ENCODE results near the gene CEP135.

Gene CEP135

GRCh38 chr4:56007154-56007553 is 58.4 kb downstream of the CEP135 start:
- no peak for DNase-seq (ENCODE audit: low read depth in 2 of 2)

DNA sequence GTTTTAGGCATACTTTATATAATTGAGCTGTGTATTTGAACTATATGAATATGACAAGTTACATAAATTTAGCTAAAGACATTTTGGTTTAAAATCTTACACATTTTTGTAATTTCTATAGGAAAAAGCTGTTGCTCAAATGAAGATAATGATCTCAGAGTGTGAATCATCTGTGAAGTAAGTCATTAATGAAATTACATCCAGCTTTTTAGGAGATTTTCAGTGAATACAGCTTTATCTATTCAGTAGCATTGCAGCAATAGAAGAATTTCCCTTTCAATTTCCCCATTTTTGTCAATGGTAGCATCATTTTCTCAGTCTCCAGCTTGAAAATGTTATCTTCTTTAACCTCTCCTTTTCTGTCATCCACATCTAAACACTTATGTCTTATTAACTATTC is 59.5 kb downstream of the CEP135 start:
- DNase-seq (ENCODE audit: low read depth in 2 of 2): no peak

DNA sequence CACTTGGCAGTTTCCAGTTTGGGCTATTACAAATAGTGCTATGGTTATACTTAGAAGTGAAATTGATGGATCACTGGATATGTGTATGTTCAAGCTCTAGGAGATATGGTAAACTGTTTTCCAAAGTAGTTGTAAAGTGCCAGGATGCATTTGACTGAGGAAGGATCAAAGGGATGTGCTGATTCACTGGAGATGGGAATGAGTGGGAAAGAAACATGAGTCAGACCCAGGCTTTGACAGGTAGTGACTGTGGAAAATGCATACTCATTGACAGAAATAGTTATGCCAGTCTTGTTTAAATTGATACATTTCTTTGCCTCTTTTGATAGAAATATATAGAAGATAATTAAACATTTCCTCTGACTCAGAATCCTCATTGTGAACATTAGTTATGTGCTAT is 77.9 kb downstream of the CEP135 start:
- DNase-seq (ENCODE audit: low read depth in 2 of 2): no peak

GRCh38 chr4:56028165-56028564 is 79.4 kb downstream of the CEP135 start:
- DNase-seq (ENCODE audit: low read depth in 2 of 2): no peak

GRCh38 chr4:56038487-56039162 is 89.9 kb downstream of the CEP135 start:
- no peak for DNase-seq (ENCODE audit: low read depth in 2 of 2)

DNA sequence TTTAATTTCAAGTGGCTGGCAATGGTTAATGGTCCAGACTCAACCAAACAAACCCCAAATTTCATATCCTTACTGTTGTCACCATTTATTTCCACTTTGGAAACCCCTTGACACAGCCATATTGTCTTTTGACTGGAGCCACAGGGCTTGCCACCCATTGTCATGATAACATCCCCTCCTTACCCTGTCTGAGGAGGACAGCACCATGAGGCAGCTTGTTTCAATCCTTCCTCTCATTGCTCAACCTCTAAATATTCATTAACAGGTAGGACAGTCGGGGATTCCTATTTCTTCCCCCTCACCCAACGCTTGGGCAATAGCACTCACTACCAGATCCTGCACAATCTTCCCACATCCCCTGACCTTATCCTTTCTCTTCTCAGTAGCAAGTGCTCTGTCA is 92.1 kb downstream of the CEP135 start:
- DNase-seq (ENCODE audit: low read depth in 2 of 2): no peak

GRCh38 chr4:56042225-56042624 is 93.5 kb downstream of the CEP135 start:
- DNase-seq (ENCODE audit: low read depth in 2 of 2): no peak

DNA sequence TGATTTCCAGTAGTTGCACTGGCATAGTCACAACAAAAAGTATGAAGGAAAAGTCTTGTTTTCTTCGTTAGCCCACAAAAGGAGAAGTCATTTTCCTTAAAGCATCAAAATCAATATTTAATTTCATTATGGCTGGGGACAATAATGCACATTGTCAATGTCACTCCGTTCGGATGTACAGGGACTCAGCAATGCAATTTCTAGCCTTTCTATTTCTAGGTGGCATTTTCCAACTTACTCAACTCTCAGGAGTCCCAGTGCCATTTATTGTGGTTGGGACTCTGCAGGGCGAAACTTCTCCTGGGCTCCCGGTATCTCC is 99.6 kb downstream of the CEP135 start:
- no peak for DNase-seq (ENCODE audit: low read depth in 2 of 2)

DNA sequence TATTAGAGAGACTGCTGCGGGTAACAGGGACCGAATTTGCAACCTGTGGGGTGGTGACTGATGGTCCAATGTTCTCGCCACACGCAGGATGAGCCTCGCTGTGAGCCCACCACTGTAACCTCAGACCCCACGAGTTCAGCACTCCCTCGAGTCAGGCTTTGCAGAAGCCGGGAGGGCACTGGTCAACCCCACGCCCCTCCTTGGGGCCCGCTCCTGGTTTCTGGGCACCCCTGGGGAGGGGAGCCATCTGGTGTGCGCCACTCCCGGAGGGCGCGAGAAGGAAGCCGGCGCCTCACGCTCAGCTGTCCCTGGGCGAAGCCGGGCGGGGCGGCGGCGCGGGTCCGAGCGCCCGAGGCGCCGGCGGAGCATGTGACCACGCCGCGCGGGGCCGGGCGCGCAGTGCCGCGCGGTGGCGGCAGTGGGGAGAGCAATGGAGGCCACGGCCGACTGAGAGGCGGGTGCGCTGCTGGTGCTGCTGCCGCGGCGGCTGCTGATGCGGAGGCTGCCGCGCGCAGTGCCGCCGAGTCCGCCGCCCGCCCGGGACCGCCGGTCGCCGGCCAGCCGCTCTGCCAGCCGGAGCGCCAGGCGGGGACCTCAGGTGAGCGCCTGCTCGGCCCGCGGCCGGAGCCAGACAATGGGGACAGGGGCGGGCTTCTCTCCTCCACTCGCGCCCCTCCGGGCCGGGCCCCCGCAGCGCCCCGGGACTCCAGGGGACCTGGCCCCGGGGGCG is 100.1 kb downstream of the CEP135 start:
- peak in 1 of 2 donors; percentile 42 for DNase-seq (ENCODE audit: low read depth in 2 of 2)

DNA sequence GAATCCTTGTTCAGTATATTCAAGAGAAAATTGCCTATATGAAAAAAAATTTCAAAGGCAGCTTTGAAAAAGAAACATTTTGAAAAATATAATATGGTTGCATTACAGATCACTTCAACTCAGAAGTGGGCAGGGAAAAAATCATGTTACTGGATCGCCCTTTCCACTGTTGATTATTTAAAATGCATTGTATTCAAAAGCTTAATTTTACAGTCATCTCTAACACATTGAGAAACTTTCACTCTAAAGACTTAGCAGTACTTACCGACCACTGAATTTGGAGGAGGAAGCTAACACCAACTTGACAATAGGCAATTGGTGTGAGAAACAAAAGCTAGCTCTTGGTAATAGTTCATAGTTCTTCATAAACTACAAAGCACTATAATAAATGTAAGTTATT is 101.9 kb downstream of the CEP135 start:
- DNase-seq (ENCODE audit: low read depth in 2 of 2): no peak

DNA sequence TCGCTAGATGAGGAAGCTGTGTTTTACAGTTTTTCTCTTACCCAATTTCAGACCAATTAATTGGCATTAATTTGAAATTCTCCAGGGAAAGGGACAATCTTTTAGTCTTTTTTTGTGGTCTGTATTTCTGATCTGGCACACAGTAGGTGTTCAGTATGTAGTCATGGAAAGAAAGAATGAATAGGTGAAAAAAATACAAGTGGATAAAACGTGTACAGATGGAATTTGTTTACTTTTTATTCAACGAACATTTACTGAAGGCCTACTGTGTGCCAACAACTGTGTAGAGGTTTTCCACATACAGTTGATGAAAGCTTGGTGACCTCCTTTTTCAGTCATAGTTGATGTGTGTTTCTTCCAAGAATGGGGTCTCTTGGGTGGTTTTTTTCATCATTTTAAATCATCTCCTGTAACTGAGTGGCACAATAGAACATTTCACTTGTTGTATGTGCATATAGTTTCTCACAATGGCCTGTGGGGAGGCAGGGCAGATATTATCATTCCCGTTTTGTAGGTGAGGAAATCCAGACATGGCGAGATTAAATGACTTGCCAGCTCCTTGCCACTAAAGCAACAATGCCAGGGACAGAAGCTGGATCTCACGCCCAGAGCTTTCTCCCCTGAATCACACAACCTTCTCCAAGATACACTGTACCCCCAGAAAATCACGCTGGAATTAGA is 102.4 kb downstream of the CEP135 start:
- DNase-seq (ENCODE audit: low read depth in 2 of 2): no peak

DNA sequence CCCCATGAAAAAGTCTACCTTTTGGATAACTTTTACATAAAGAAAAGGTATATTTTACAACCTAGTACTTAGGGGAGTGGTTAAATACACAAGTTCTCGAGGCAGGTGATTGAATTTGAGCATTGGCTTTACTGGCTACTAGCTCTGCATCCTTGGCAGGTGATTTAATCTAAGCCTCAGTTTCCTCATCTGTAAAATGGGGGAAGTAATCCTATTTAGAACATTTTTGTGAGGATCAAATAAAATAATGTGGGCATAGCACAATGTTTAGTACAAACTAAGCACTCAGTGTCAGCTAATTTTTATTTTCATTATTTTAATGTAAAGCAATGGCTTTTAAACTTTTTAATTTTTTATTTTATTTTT is 102.9 kb downstream of the CEP135 start:
- no peak for DNase-seq (ENCODE audit: low read depth in 2 of 2)

DNA sequence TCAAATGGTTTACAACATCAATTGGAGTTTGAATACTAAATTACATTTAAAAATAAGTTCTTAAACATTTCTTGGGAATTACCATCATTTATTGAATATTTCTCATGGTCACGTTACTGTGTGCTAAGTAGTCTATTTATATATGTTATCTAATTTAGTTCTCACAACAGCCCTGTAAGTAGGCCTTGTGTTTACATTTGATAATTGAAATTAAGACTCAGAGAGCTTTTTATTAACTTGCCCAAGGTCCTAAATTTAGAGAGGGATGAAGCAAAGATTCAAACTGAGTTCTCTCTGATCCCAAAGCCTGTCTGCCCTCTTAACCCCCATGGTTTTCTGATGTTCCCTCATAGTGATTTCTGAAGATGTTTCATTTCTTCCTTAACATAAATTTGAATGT is 103.7 kb downstream of the CEP135 start:
- DNase-seq (ENCODE audit: low read depth in 2 of 2): no peak

DNA sequence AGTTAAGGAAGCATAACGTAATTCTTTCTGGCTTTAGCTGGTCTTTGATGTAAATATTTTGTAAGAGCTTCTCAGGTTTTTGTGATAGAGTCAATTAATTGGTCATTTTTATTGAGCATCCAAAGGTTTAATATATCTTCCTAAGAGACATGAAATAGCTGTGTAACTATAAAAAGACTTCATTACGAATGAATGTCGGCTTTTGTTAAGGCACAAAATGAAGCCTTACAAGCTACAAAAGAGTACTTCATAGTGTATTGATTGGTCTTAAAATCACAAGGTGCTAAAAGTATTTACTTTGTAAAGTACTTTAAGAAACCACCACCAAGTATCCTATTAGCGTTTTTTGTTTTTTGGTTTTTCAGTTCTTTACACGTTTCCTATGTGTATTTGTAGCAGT is 104.2 kb downstream of the CEP135 start:
- DNase-seq (ENCODE audit: low read depth in 2 of 2): no peak

- DNase-seq (ENCODE audit: low read depth in 2 of 2): no peak
Observed at GRCh38 chr4:56055027-56055977, 106.6 kb downstream of the CEP135 start.

GRCh38 chr4:56055991-56056390 is 107.2 kb downstream of the CEP135 start:
- DNase-seq (ENCODE audit: low read depth in 2 of 2): no peak

DNA sequence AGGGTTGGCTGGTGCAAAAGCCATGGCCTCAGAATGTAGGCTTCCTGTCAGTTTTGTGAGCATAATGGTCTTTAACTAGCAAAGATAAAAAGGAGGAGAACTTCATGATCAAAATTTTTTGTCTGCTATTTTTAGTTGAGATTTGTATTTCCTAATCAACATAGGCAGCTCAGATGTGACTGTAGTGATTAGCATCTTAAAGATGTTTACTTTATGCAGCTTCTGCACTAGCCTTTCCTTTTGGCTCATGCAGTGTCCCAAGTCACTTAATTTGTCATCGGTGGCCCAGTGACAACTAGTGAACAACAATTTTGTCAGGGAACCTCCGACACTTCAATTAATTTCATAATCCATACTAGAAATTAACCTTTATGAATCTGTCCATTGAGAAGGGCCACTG is 109.8 kb downstream of the CEP135 start:
- no peak for DNase-seq (ENCODE audit: low read depth in 2 of 2)

GRCh38 chr4:56060036-56060435 is 111.3 kb downstream of the CEP135 start:
- no peak for DNase-seq (ENCODE audit: low read depth in 2 of 2)

DNA sequence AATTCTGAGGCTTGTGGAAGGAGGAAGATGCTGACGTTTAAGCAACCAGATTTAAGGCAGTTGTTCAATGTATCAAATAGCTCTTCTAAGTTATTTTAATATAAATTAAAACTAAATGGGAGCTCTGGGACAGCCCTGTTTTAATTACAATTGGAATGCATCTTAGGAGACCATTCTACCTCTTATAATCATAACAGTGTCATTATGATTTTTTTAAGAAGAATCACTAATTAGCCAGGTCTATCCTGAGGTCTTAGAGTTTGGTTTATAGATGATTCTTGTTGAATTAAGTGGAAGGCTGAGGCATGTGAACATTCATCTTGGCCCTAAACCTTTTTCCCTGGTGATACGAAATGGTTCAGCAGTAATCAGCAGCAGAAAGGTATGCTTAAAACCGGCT is 113.4 kb downstream of the CEP135 start:
- no peak for DNase-seq (ENCODE audit: low read depth in 2 of 2)

DNA sequence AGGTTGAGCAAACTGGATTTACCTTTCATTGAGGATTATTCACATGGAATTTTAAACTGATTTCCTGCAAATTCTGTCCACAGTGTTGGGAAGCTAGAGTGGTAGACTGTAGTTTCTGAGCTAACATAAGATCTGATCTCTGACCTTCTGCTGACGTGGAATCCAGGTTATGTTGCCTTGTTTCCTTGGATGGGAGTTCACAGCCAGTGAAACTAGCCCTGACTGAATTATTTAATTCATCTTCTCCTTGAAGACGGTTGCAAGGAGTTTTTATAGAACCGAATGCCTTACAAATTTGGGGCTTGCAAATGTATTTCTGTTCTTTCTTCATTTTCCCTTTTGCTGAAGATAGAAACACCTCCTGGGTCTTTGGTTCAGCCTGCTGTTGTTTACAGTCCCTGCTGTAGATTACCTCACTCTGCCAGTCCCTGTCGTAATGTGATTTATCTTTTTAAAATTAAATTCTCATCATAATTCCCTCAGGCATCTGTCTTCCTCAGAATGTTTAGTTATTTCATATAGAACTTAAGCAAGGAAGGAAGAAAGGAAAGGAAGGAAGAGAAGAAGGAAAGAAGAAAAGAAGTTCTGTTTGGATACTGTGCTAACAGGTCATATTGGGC is 113.9 kb downstream of the CEP135 start:
- DNase-seq (ENCODE audit: low read depth in 2 of 2): no peak

DNA sequence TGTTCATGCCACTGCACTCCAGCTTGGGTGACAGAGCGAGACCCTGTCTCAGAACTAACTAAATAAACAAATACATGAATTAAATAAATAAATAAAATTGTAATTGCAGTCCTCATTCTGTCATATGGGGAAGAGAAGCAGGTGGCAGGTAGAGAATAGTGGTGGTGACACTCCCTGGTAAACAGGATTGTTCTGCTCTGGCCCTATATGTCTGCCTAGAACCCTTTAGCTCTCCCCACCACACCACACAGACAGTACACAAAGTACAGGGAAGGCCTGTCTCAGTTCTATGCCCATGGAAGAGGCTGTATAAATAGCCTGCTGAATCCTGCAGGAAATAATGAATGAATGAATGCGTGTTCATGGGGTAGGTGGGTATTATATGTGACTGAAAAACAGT is 117.7 kb downstream of the CEP135 start:
- DNase-seq (ENCODE audit: low read depth in 2 of 2): no peak

- DNase-seq (ENCODE audit: low read depth in 2 of 2): no peak
Observed at GRCh38 chr4:56067826-56068225, 119.1 kb downstream of the CEP135 start.

Data from stimulated activated CD4-positive, alpha-beta T cell treated with anti-CD3 and anti-CD28 coated beads, Interleukin-1b, Interleukin-23, amount 100 ng/mL, for 4 hours (primary cell).